HG03439 (cell line): ENCODE data around the gene FAM222B.
"Not testable (repeated sequence)": the region's sequence is repeated elsewhere in the genome, so short reads cannot be mapped to it uniquely, and the experiment has no call there.

Experiments used
- ATAC-seq: cut with Tn5 transposase; IDR thresholded peaks from one replicate; pipeline ENCODE4 v1.9.1; 2021; ENCODE audit warnings: mild to moderate bottlenecking, moderate library complexity; ENCODE audit not compliant: unreplicated experiment

The FAM222B gene

DNA sequence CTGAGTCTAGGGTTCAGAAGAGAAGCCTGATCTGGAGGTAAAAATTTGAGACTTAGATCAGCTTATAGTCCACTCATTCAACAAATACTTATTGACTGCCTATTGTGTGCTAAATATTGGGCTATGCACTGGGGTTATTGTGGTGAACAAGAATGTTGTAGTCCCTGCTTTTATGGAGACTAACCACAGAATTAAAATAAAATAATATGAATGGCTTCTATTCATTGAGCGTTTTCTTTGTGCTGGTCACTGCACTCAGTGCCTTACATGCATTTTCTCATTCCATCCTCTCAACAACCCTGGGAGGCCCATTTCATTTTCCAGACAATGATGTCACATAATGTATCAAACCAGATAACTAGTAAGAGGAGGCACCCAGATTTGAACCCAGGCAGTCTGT lies 109.2 kb downstream of the FAM222B start:
- no peak for ATAC-seq

GRCh38 chr17:28729950-28730330 lies 112.7 kb downstream of the FAM222B start:
- no peak for ATAC-seq

DNA sequence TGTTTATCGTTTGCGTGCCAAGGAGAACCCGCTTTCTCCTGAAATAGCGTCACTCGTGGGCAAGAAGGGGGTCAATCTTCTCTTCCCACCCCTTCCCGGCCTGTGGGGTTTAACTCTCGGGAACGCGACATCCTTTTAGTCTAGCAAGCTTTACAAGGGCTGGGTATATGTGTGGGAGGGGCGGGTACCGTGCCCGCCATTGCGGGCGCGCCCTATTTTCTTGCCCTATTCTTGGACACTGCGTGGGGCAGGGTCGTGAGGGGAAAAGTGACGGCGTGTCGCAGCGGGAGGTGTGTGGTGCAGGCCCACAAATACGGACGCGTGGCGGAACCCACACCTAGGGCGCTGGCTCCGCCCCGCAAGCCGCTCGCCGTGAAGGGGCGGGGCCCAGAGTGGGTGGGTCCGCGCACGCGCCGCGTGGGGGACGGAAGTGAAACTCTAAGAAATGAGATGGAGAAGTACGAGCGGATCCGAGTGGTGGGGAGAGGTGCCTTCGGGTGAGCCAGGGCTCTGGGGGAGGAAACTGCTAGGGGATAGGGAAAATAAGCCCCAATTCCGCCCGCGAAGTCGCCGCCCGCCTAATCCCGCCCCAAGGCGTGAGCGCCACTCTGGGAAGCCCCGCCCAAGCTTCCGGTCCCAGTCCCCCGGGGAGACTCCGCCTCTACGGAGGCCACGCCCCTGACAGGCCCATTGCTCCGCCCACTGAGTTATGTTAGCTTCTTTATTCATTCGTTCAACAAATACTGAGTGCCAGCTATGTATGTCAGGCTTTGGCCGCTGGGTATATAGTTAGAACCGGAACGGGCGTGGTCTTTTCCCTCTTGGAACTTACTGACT lies 114.0 kb downstream of the FAM222B start, which contains the start of gene NEK8:
Gene NEK8, plus strand, starts transcription at position 425 of the 837 bp plus-strand sequence. Its CDS starts 26 bp downstream, at position 451.
- peak; percentile 43 for ATAC-seq

- ATAC-seq: peak; percentile 46
These were observed 115.7 kb downstream of the FAM222B start for GRCh38 chr17:28726627-28727491.

DNA sequence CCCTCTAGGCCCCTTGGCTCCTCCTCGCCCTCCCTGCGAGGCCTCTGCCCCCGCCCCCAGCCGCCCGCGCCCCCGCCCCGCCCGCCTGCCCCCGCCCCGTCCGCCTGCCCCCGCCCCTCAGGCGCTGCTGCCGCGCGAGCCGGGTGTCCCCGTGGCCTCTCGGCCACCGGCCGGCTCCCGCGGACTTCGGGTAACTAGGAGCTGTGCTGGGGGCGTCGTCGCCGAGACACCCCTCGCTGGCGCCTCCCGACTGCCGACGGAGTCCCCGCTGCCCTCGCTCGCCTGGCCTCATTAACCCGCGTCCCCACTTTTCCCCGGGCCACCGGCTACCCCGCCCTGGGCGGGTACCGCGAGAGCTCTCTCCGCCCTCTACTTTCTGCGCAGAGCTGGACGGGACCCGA lies 116.4 kb downstream of the FAM222B start, which contains the start of gene TLCD1:
Gene TLCD1, minus strand, starts transcription at position 8 of the 401 bp plus-strand sequence. CDS start 136 bp downstream, outside the sequence.
- ATAC-seq: peak; percentile 9

GRCh38 chr17:28725660-28726225 lies 116.8 kb downstream of the FAM222B start:
- peak; percentile 6 for ATAC-seq

- no peak for ATAC-seq
These were observed 117.4 kb downstream of the FAM222B start for GRCh38 chr17:28725166-28725659.

DNA sequence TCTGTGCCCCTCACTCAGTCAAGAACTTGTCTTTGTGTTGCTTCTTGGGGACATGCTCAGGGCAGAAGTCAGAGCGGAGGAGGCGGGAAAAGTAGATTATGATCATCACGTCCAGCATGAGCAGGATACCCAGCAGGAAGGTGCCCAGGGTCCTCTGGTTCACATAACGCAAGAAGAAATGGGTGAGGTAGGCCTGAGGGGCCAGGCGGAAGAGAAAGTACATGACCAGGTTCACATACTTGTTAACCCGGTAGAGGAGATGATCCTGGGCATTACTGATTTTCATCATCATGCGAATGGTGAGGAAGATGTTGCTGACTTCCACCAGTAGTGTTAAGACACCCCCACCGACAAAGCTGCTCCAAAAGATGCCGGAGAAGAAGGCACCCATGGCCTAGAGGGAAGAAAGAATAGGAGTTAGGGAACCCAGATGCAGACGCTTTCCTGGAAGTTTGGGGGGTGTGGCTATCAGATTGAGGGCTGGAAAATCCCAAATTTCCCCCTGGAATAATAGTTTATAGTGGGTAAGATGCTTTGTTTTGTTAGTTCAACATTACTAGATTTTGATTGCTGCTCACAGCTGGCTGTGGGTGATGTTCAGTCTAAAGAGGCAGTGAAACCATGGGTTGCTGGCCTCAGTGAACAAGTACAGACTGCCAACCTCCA lies 118.0 kb downstream of the FAM222B start:
- no peak for ATAC-seq

DNA sequence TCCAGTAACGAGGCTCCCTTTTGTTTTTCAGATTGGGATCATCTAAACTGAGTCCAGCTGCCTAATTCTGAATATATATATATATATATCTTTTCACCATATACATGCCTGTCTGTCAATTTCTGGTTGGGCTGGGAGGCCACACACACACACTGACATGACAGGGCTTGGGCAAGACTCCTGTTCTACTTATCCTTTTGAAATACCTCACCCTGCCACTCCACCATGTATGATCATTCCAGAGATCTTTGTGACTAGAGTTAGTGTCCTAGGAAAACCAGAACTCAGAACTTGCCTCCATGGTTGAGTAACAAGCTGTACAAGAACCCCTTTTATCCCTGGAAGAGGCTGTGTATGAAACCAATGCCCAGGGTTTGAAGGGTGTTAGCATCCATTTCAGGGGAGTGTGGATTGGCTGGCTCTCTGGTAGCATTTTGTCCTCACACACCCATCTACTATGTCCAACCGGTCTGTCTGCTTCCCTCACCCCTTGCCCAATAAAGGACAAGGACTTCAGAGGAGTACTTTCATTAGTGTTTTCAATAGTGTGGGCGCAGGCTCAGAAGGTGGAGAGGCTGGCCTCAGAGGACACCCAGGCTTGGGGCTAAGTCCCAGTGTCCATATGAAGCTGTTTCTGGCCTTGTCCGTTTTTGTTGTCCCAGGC lies 118.6 kb downstream of the FAM222B start:
- not testable (repeated sequence) for ATAC-seq

GRCh38 chr17:28723159-28723835 lies 119.3 kb downstream of the FAM222B start:
- ATAC-seq: no peak

DNA sequence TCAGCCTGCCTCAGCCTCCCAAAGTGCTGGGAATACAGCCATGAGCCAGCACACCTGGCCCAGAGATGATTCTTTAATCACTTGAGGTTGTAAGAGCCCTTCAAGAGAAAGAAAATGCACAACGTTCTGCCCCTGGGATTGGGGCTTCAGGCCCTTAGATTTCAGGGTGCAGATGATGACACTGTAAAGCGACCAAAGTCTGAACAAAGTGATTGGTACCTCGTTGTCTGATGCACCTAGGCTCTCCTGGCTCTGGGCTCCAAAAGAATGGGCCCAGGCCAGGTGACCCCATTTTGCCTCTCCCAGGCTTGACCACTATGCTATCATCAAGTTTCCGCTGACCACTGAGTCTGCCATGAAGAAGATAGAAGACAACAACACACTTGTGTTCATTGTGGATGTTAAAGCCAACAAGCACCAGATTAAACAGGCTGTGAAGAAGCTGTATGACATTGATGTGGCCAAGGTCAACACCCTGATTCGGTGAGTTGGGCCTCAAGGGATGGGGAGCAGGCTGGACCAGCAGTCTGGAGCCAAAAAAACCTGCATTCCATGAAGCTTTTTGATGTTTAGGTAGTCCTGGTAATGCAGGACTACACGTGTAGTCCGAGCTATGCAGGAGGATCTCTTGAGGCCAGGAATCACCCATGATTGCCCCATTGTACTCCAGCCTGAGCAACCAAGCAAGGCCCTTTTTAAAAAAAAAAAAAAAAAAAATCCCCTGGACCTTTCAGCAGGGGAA lies 120.0 kb downstream of the FAM222B start:
- ATAC-seq: no peak

DNA sequence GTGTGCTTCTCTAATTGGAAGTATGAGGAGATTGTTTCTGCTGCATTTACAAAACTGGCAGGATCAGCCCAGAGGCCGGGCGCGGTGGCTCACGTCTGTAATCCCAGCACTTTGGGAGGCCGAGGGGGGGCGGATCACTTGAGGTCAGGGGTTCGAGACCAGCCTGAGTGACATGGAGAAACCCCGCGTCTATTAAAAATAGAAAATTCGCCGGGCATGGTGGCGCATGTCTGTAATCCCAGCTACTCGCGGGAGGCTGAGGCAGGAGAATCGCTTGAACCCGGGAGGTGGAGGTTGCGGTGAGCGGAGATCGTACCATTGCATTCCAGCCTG lies 121.6 kb downstream of the FAM222B start:
- not testable (repeated sequence) for ATAC-seq

DNA sequence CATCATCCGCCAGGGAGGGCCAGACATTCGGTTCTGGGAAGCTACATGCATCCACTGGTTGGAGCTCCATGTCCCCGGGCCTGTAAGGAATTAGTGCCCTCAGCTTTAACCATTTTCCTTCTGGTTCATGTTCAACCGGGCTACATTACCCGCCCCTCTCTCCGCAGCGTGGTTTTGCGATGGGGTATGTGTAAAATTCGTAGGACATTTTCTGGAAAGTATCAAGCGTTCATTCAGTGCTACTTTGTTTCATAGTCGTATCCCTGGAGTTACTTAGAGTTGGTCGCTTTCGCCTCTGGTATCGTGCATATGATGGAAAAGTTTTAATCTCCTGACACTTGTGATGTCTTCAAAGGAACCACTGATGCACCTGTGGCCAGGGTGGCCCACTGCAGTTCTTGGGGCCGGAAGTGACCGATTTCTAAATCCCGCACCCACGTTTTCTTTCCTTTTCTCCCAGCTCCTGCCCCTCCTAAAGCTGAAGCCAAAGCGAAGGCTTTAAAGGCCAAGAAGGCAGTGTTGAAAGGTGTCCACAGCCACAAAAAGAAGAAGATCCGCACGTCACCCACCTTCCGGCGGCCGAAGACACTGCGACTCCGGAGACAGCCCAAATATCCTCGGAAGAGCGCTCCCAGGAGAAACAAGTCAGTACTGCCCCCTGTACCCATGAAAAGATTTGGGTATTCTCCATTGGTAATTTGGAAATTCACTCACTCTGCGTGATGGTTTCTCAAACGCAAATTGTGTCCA lies 122.2 kb downstream of the FAM222B start:
- ATAC-seq: no peak

DNA sequence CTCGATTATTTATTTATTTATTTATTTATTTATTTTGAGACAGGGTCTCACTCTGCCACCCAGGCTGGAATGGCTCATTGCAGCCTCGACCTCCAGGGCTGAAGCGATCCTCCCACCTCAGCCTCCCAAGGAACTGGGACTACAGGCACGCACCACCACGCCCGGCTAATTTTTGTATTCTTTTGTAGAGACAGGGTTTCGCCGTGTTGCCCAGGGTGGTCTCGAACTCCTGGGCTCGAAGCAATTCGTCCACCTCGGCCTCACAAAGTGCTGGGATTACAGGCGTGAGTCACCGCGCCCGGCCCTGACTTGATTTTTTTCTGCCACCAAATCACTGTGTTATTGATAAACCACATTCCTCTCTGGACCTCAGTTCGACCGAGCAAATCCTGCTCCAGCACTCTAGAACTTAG lies 123.6 kb downstream of the FAM222B start:
- ATAC-seq: no peak

DNA sequence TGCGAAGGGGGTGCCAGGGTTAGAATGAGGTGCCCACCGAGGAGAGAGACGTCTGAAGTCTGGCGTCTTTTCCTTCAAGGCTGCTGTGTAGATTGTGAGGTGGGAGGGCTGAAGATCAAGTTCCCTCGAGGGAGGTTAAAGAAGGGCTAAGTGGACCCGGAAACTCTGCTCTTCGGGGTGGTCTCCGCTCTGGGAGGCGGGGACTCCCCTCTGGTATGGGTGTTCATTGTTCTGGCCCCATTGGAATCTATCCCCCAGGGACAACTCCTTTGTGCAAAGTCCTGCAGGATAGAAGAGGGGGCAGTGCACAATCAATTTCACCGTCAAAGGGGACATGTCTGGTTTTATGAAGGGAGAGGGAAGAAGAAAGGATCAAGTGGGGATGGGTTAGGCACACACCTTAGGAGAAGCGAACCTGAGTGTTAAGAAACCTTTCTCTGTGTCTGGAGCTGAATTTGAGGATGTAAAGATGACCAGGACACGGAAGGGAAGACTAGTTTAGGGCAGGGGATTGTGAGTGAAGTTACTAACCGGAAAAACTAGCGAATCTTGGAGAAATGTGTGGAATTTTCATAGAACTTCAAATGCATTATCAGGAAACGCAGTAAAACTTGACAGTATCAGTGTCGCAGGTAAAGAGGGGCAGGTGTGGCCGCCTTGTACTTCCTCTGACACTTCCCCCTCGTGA lies 124.1 kb downstream of the FAM222B start:
- ATAC-seq: no peak

DNA sequence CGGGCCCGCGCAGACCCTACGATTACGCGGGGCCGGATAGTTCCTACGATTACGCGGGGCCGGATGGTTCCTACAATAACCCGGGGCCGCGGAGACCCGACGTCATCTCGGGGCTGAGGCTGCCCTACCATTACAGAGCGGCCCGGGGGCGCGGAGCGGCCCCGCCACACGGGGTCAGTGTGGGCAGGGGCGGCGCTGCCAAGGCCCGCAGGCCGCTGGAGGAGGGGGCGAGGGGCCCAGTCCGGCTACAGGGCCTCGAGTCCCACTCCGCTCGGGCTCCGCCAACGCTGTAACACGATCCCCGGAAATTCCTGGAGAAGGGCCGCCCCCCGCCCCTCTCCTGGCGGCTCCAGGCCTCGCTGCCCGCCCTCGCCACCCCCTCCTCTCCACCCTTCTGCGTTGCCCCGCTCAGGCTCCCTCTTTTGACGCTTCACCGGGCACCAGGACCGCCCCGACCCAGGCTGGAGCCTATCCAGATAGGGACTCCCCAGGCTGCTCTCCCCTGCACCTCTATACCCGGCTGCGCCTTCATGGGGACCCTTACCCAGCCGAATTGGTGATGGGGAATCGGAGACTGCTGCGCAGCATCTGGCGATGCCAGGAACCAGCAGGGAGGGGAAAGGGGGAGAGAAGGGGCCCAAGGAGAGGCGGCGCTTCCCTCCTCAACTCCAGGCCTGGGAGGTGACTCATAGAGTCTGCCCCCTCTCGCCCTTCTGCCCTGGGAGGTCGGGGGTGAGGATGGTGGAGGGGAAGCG lies 124.8 kb downstream of the FAM222B start, which contains the start of gene RAB34:
Gene RAB34, minus strand, starts transcription at position 291 of the 755 bp plus-strand sequence. CDS start 602 bp downstream, outside the sequence.
- no peak for ATAC-seq
